Upper lobe of left lung (tissue), 6 donors: ENCODE data around the gene IL7R. TPM values are rescaled to one million over a fixed set of nuclear protein-coding genes. Genes with fewer than 3 reads are reported as not detected.
"Not testable (repeated sequence)": the region's sequence is repeated elsewhere in the genome, so short reads cannot be mapped to it uniquely, and the experiment has no call there.

Experiments
- ATAC-seq, 2 donors: fragments of 200-7000 bp; cut with Tn5 transposase; one replicate each; pipeline ENCODE4 v1.9.1; 2022; ENCODE audit warnings: mild to moderate bottlenecking in 2 of 2, moderate library complexity in 2 of 2; ENCODE audit not compliant: low FRiP score in 2 of 2
- DNase-seq, 2 donors: peaks; one replicate each; pipeline ENCODE4 v3.0.0-alpha.2; 2019 to 2020
- H3K27ac ChIP-seq, 4 donors: fragments of 200-600 bp; sonication (generic); one replicate each; pipeline ENCODE4 v1.5.1; 2016 to 2019
- H3K27me3 ChIP-seq, 4 donors: fragments of 200-600 bp; sonication (generic); one replicate each; pipeline ENCODE4 v1.5.1; 2017 to 2019
- H3K36me3 ChIP-seq, 4 donors: fragments of 200-600 bp; sonication (generic); one replicate each; pipeline ENCODE4 v1.5.1; 2016 to 2019
- H3K4me1 ChIP-seq, 4 donors: fragments of 200-600 bp; sonication (generic); one replicate each; pipeline ENCODE4 v1.5.1; 2018 to 2019
- H3K4me3 ChIP-seq, 4 donors: fragments of 200-600 bp; sonication (generic); one replicate each; pipeline ENCODE4 v1.5.1; 2017 to 2019; ENCODE audit warnings: mild to moderate bottlenecking in 2 of 4, moderate library complexity in 1 of 4
- H3K9me3 ChIP-seq, 4 donors: fragments of 200-600 bp; sonication (generic); one replicate each; pipeline ENCODE4 v1.5.1; 2018 to 2019
- EP300 ChIP-seq, 4 donors: sonication (generic); formaldehyde crosslinking; IDR thresholded peaks; one replicate each; pipeline ENCODE4 v1.5.1; 2017; ENCODE audit warnings: antibody characterized with exemption in 4 of 4, control low read depth in 2 of 4
- POLR2A ChIP-seq, 4 donors: fragments of 450-650 bp; IDR thresholded peaks; one replicate each; pipeline ENCODE4 v1.5.1; 2016 to 2017; ENCODE audit warnings: antibody characterized with exemption in 4 of 4, mild to moderate bottlenecking in 2 of 4
- POLR2AphosphoS5 ChIP-seq, 2 donors: sonication (generic); formaldehyde crosslinking; IDR thresholded peaks; one replicate each; pipeline ENCODE4 v1.5.1; 2017; ENCODE audit warnings: antibody characterized with exemption in 2 of 2
- WGBS, 2 donors: methylation state at CpG; one replicate each; pipeline ENCODE4 v1.1.5; 2017 to 2018; 5-methylcytosine and 5-hydroxymethylcytosine counted together
- total RNA-seq, 6 donors: library from RNA; depleted of rRNA in 4 of 6; stranded (reverse); fragments of >200 nt in 4 of 6; gene quantifications; one replicate each; pipeline versions ENCODE4 v1.1.0 to v1.2.1, GENCODE V29; 2016 to 2021
- TF ChIP-seq, protein P1 (sequence below), 6 experiments: fragments of 450-650 bp in 4 of 6; fragments of 200-600 bp in 2 of 6; sonication (generic) in 2 of 6; IDR thresholded peaks; one replicate each; pipeline ENCODE4 v1.5.1; 2016 to 2019; ENCODE audit warnings: antibody characterized with exemption in 6 of 6
- donor health status: DM: no; HTN: no; CAD: no; lungs with moderate emphysema.
- donor health status: DM: no; HTN: yes; CAD: no; lungs with severe emphysema.

Gene IL7R
- total RNA-seq, 6 donors from 2014 or later: 86.8 to 139 (median 94.7) TPM

- no peak for TF ChIP-seq POLR2A (IDR thresholded peaks at IDR 0.05)
- ATAC-seq (no peak), DNase-seq (no peak)
- H3K27ac ChIP-seq: no peak overlapping the region
- no peaks in the 10 kb centered on the region for H3K27me3 ChIP-seq
- H3K9me3 ChIP-seq: no peaks in the 10 kb centered on the region
- 86 to 96% methylated on average over 7 of the region's 7 CpGs for WGBS, 2 donors
- H3K4me3 ChIP-seq: no peak overlapping the region
- no peaks in the 10 kb centered on the region for H3K36me3 ChIP-seq
- H3K4me1 ChIP-seq: no peaks in the 10 kb centered on the region
These were observed 20.6 kb upstream of the IL7R start for GRCh38 chr5:35835796-35836742.

- Histone ChIP-seq H3K4me3 (no peak overlapping the region), H3K4me1 (no peaks in the 10 kb centered on the region), H3K27me3 (no peaks in the 10 kb centered on the region), H3K27ac (no peak overlapping the region), H3K36me3 (no peaks in the 10 kb centered on the region), H3K9me3 (no peaks in the 10 kb centered on the region)
- 88 to 92% methylated on average over 5 of the region's 5 CpGs for WGBS, 2 donors
- ATAC-seq (no peak), DNase-seq (no peak)
- TF ChIP-seq, protein P1, sequence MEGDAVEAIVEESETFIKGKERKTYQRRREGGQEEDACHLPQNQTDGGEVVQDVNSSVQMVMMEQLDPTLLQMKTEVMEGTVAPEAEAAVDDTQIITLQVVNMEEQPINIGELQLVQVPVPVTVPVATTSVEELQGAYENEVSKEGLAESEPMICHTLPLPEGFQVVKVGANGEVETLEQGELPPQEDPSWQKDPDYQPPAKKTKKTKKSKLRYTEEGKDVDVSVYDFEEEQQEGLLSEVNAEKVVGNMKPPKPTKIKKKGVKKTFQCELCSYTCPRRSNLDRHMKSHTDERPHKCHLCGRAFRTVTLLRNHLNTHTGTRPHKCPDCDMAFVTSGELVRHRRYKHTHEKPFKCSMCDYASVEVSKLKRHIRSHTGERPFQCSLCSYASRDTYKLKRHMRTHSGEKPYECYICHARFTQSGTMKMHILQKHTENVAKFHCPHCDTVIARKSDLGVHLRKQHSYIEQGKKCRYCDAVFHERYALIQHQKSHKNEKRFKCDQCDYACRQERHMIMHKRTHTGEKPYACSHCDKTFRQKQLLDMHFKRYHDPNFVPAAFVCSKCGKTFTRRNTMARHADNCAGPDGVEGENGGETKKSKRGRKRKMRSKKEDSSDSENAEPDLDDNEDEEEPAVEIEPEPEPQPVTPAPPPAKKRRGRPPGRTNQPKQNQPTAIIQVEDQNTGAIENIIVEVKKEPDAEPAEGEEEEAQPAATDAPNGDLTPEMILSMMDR (IDR thresholded peaks at IDR 0.05): no peak
- no peak for TF ChIP-seq POLR2A (IDR thresholded peaks at IDR 0.05)
- no peak for TF ChIP-seq EP300 (IDR thresholded peaks at IDR 0.05)
These were observed 18.2 kb upstream of the IL7R start for GRCh38 chr5:35838370-35839042.

- ATAC-seq (no peak), DNase-seq (no peak)
- peaks cover 0 to 14% (median 10%) of the 10 kb centered on the region in 4 donors for H3K9me3 ChIP-seq
- no peak overlapping the region for H3K4me3 ChIP-seq
- no peak overlapping the region for H3K27ac ChIP-seq
- no peaks in the 10 kb centered on the region for H3K4me1 ChIP-seq
- no peaks in the 10 kb centered on the region for H3K36me3 ChIP-seq
- TF ChIP-seq EP300 (IDR thresholded peaks at IDR 0.05): no peak
- no peak for TF ChIP-seq POLR2A (IDR thresholded peaks at IDR 0.05)
- TF ChIP-seq, protein P1 (IDR thresholded peaks at IDR 0.05): no peak
- TF ChIP-seq POLR2AphosphoS5 (IDR thresholded peaks at IDR 0.05): no peak
- H3K27me3 ChIP-seq: no peaks in the 10 kb centered on the region
These were observed 13.8 kb upstream of the IL7R start for GRCh38 chr5:35842856-35843255.

DNA sequence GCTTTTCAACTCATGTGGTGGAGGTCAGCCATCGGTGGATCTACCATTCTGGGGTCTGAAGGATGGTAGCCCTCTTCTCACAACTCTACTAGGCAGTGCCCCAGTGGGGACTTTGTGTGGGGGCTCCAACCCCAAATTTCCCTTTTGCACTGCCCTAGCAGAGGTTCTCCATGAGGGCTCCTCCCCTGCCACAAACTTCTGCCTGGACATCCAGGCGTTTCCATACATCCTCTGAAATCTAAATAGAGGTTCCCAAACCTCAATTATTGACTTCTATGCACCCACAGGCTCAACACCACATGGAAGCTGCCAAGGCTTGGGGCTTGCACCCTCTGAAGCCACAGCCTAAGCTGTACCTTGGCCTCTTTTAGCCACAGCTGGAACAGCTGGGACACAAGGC is 11.2 kb upstream of the IL7R start:
- H3K36me3 ChIP-seq, ATAC-seq, H3K4me3 ChIP-seq, H3K4me1 ChIP-seq, H3K27me3 ChIP-seq, H3K27ac ChIP-seq, DNase-seq: not testable (repeated sequence)
- WGBS, 2 donors: 86 to 100% methylated on average over 1 to 2 of the region's 2 CpGs
- H3K9me3 ChIP-seq: peaks cover 0 to 14% (median 10%) of the 10 kb centered on the region in 4 donors

GRCh38 chr5:35847491-35847890 is 9.2 kb upstream of the IL7R start:
- TF ChIP-seq, protein P1 (IDR thresholded peaks at IDR 0.05): no peak
- TF ChIP-seq POLR2A (IDR thresholded peaks at IDR 0.05): no peak
- H3K36me3 ChIP-seq: no peaks in the 10 kb centered on the region
- ATAC-seq (no peak), DNase-seq (no peak)
- peaks cover 0 to 14% (median 10%) of the 10 kb centered on the region in 4 donors for H3K9me3 ChIP-seq
- H3K4me3 ChIP-seq: no peak overlapping the region
- H3K27me3 ChIP-seq: no peaks in the 10 kb centered on the region
- no peak overlapping the region for H3K27ac ChIP-seq
- H3K4me1 ChIP-seq: peaks cover 7 to 13% (median 9%) of the 10 kb centered on the region in 4 donors
